DND-41 (cell line): ENCODE measurements around the gene SRP14.
A peak's percentile ranks its signal among the peaks of the same experiment; 100 is the strongest.

ENCODE experiments used
- ATAC-seq: fragments of 200-7000 bp; cut with Tn5 transposase; 3 replicates; pipeline ENCODE4 v1.9.1; 2021; ENCODE audit warnings: low read depth; ENCODE audit not compliant: insufficient read depth
- DNase-seq: peaks from one replicate; pipeline ENCODE4 v3.0.0-alpha.2; 2020
- H2AFZ ChIP-seq: 2 replicates; pipeline ENCODE4 v1.6.0; 2012; ENCODE audit warnings: low read depth, low read length
- H3K27ac ChIP-seq: 2 replicates; pipeline ENCODE4 v1.5.1; 2012; ENCODE audit warnings: low read length, inconsistent platforms
- H3K27me3 ChIP-seq: fragments of 200-600 bp; sonication (generic); 2 replicates; pipeline ENCODE4 v1.6.0; 2012; ENCODE audit warnings: low read length, mild to moderate bottlenecking, inconsistent platforms; ENCODE audit not compliant: insufficient read depth, poor library complexity
- H3K36me3 ChIP-seq: 2 replicates; pipeline ENCODE4 v1.5.1; 2012; ENCODE audit warnings: low read length, inconsistent platforms; ENCODE audit not compliant: insufficient read depth
- H3K4me1 ChIP-seq: 2 replicates; pipeline ENCODE4 v1.5.1; 2012; ENCODE audit warnings: mild to moderate bottlenecking, low read length; ENCODE audit not compliant: insufficient read depth
- H3K4me2 ChIP-seq: 2 replicates; pipeline ENCODE4 v1.6.0; 2012; ENCODE audit warnings: mild to moderate bottlenecking, moderate library complexity, low read length, inconsistent platforms; ENCODE audit not compliant: insufficient read depth
- H3K4me3 ChIP-seq, 2 experiments: fragments of 200-600 bp in 1 of 2; shearing (Covaris generic) in 1 of 2; 2 replicates each; pipeline ENCODE4 v1.5.1; 2012 to 2016; ENCODE audit warnings: inconsistent platforms in 2 of 2, low read length in 2 of 2, mild to moderate bottlenecking in 2 of 2, low read depth in 1 of 2, moderate library complexity in 1 of 2
- H3K79me2 ChIP-seq: 2 replicates; pipeline ENCODE4 v1.6.0; 2012; ENCODE audit warnings: low read length, inconsistent platforms; ENCODE audit not compliant: insufficient read depth
- H3K9ac ChIP-seq: 2 replicates; pipeline ENCODE4 v1.6.0; 2012; ENCODE audit warnings: low read depth, mild to moderate bottlenecking, inconsistent platforms, low read length, moderate library complexity
- H3K9me3 ChIP-seq: 2 replicates; pipeline ENCODE4 v1.5.1; 2012; ENCODE audit warnings: low read length, moderate library complexity, mild to moderate bottlenecking, inconsistent platforms; ENCODE audit not compliant: insufficient read depth, severe bottlenecking
- H4K20me1 ChIP-seq: 2 replicates; pipeline ENCODE4 v1.6.0; 2012; ENCODE audit warnings: low read length; ENCODE audit not compliant: insufficient read depth
- EZH2 ChIP-seq: IDR thresholded peaks from 3 replicates; pipeline ENCODE4 v1.6.1; 2012; ENCODE audit warnings: borderline replicate concordance, low read depth, mild to moderate bottlenecking, moderate library complexity, low read length, inconsistent platforms; ENCODE audit not compliant: severe bottlenecking
- TF ChIP-seq, protein P1 (sequence below): IDR thresholded peaks from 2 replicates; pipeline ENCODE4 v1.5.1; 2012; ENCODE audit warnings: borderline replicate concordance, low read length, moderate library complexity, mild to moderate bottlenecking; ENCODE audit not compliant: poor library complexity, severe bottlenecking; ENCODE audit errors: extremely low read depth

Gene SRP14

DNA sequence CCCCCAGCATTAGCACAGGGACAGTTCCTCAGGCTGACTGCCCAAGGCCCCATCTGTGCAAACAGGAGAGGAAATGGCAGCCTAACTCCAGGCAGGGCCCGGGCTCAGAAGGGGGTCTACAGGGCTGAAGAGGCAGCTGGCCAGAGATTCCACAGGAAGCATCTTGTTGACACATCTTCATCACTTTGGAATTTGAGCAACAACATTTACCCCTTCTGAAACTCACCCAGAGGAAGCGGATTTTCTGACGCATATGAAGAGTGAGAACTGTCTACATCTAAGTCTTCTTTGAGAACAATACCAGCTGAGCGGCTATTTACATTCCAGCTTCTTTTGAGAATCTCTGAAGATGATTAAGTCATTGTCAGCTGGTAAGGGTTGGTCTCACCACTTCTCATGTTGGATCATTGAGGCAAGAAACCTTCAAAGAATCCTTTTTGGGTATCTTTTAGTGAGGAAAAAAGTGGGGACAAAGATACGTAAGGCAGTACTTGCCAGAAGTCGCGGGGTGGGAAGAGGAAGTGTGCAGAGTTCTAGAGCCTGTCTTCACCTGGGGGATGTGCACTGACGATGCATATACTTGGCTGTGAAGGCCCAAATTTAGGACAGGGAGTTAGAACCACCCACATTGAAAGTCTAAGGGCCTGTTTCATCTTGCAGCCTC is 25.4 kb upstream of the SRP14 start:
- TF ChIP-seq EZH2, result no peak
- TF ChIP-seq, protein P1, sequence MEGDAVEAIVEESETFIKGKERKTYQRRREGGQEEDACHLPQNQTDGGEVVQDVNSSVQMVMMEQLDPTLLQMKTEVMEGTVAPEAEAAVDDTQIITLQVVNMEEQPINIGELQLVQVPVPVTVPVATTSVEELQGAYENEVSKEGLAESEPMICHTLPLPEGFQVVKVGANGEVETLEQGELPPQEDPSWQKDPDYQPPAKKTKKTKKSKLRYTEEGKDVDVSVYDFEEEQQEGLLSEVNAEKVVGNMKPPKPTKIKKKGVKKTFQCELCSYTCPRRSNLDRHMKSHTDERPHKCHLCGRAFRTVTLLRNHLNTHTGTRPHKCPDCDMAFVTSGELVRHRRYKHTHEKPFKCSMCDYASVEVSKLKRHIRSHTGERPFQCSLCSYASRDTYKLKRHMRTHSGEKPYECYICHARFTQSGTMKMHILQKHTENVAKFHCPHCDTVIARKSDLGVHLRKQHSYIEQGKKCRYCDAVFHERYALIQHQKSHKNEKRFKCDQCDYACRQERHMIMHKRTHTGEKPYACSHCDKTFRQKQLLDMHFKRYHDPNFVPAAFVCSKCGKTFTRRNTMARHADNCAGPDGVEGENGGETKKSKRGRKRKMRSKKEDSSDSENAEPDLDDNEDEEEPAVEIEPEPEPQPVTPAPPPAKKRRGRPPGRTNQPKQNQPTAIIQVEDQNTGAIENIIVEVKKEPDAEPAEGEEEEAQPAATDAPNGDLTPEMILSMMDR, result no peak
- Histone ChIP-seq H3K27ac (peak overlapping the region; percentile 45), H3K4me1 (peaks cover 7% of the 10 kb centered on the region), H3K36me3 (peaks cover 13% of the 10 kb centered on the region), H3K79me2 (no peaks in the 10 kb centered on the region), H3K4me3 (no peak overlapping the region), H3K27me3 (no peaks in the 10 kb centered on the region), H3K9ac (no peak overlapping the region), H3K4me2 (no peak overlapping the region), H2AFZ (no peak overlapping the region), H3K9me3 (no peaks in the 10 kb centered on the region), H4K20me1 (no peaks in the 10 kb centered on the region)
- ATAC-seq, result no peak
- no peak for DNase-seq

DNA sequence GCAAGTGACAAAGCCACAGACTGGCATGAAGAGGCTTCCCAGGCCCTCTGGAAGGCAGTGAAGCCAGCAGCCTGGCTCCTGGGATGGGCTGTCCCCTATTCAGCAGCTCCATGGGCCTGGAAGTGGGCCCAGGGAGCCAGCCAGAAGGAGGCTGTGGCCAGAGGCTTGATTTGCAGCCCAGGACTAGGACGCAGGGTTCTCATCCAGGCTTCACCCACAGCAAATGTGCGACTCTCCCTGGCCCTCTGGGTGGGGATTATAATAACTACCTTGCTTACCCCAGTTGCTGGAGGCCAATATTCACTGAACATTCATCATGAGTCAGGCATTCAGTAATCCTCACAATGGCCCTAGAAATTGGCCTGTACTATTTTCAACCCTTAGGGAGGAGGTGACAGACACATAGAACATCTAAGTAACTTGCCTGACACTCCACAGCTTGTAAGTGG is 24.6 kb upstream of the SRP14 start:
- Histone ChIP-seq H3K27ac (no peak overlapping the region; the same call in 1 of the 2 replicates), H4K20me1 (no peaks in the 10 kb centered on the region), H3K36me3 (peaks cover 13% of the 10 kb centered on the region), H3K79me2 (no peaks in the 10 kb centered on the region), H3K4me1 (peaks cover 4% of the 10 kb centered on the region), H3K4me2 (no peak overlapping the region), H2AFZ (no peak overlapping the region), H3K4me3 (no peak overlapping the region), H3K27me3 (no peaks in the 10 kb centered on the region), H3K9ac (no peak overlapping the region), H3K9me3 (no peaks in the 10 kb centered on the region)
- no peak for TF ChIP-seq EZH2
- TF ChIP-seq, protein P1, result no peak
- DNase-seq (no peak), ATAC-seq (no peak)

DNA sequence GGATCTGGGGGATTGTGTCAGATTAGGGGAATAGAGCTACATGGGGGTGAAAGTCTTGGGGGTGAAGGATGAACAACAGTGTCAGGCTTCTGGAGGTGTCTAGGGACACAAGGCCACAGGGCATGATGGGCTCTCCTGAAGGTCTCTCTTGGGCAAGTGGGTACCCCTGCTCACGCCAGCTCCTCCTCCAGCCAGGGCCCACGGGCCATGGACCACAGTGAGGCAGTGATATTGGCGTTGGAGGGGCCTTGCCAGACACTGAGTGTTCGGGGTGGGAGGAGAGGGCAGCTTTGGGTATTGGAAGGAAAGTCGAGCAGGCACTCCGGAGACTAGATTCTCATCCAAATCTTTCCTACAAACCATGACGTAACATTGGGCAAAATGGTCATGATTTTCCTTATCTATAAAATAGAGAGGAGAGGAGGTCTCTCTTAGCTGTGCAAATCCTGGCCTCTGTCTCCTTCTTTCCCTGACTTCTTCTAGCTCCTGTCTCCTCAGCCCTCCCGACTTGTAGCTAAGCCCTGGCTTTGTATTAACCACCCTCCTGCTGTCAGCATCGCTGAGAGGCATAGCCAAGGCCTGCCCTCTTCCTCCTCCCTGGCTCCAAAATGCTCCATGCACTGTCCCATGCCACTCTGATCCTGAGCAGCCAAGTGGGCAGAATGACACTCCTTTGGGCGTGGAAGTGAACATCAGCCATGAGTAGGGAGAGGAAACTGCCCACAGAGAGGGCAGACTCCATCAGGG is 24.0 kb upstream of the SRP14 start:
- TF ChIP-seq EZH2, result no peak
- TF ChIP-seq, protein P1, result no peak
- Histone ChIP-seq H3K4me2 (no peak overlapping the region), H3K9ac (no peak overlapping the region), H3K27me3 (no peaks in the 10 kb centered on the region), H3K36me3 (peaks cover 13% of the 10 kb centered on the region), H3K9me3 (no peaks in the 10 kb centered on the region), H4K20me1 (no peaks in the 10 kb centered on the region), H3K4me3 (no peak overlapping the region), H2AFZ (no peak overlapping the region), H3K79me2 (no peaks in the 10 kb centered on the region), H3K4me1 (peaks cover 10% of the 10 kb centered on the region), H3K27ac (peak overlapping the region; percentile 27; the same call in 1 of the 2 replicates)
- ATAC-seq (no peak), DNase-seq (no peak)
